ENCODE data around the gene DISP2.

DNA sequence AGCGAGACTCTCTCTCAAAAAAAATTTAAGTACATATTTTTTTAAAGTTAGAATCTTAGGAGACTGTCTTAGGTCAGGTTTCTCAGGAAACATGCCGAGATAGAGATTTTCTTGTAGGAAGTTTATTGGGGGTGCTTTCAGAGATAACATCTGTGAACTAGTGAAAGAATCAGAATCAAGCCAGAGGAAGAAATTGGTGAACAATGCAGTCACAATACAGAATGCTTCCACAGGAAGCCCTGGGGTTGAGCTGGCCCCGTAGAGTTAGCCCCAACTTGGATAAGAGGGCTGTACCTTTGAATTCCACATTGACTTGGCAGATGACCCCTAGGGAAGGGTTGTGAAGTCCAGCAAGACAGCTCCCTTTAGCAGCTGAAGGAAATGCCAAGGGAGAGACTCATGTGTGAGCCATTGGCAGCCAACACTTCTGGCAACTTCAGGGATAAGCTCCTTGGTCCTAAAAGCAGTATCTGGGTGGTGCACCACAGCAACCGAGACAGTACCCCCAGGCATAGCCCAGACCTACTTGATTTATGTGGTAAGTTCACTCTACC, 43.2 kb upstream of the DISP2 start:
- TF ChIP-seq, protein P1, sequence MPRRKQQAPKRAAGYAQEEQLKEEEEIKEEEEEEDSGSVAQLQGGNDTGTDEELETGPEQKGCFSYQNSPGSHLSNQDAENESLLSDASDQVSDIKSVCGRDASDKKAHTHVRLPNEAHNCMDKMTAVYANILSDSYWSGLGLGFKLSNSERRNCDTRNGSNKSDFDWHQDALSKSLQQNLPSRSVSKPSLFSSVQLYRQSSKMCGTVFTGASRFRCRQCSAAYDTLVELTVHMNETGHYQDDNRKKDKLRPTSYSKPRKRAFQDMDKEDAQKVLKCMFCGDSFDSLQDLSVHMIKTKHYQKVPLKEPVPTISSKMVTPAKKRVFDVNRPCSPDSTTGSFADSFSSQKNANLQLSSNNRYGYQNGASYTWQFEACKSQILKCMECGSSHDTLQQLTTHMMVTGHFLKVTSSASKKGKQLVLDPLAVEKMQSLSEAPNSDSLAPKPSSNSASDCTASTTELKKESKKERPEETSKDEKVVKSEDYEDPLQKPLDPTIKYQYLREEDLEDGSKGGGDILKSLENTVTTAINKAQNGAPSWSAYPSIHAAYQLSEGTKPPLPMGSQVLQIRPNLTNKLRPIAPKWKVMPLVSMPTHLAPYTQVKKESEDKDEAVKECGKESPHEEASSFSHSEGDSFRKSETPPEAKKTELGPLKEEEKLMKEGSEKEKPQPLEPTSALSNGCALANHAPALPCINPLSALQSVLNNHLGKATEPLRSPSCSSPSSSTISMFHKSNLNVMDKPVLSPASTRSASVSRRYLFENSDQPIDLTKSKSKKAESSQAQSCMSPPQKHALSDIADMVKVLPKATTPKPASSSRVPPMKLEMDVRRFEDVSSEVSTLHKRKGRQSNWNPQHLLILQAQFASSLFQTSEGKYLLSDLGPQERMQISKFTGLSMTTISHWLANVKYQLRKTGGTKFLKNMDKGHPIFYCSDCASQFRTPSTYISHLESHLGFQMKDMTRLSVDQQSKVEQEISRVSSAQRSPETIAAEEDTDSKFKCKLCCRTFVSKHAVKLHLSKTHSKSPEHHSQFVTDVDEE (CRISPR knock-in tag; IDR thresholded peaks at IDR 0.05) = no peak
- TF ChIP-seq RARB (CRISPR knock-in tag; IDR thresholded peaks at IDR 0.05) = no peak
- no peak for TF ChIP-seq TCF4 (CRISPR knock-in tag; IDR thresholded peaks at IDR 0.05; ENCODE audit: borderline replicate concordance)
- no peak for TF ChIP-seq ZNF70 (CRISPR knock-in tag; IDR thresholded peaks at IDR 0.05)
- TF ChIP-seq ISL1 (CRISPR knock-in tag; IDR thresholded peaks at IDR 0.05) = no peak

All from SK-N-SH treated with all-trans-retinoic acid at 6 μM for 48 hours (cell line).